ENCODE measurements around the gene INTS1.

DNA sequence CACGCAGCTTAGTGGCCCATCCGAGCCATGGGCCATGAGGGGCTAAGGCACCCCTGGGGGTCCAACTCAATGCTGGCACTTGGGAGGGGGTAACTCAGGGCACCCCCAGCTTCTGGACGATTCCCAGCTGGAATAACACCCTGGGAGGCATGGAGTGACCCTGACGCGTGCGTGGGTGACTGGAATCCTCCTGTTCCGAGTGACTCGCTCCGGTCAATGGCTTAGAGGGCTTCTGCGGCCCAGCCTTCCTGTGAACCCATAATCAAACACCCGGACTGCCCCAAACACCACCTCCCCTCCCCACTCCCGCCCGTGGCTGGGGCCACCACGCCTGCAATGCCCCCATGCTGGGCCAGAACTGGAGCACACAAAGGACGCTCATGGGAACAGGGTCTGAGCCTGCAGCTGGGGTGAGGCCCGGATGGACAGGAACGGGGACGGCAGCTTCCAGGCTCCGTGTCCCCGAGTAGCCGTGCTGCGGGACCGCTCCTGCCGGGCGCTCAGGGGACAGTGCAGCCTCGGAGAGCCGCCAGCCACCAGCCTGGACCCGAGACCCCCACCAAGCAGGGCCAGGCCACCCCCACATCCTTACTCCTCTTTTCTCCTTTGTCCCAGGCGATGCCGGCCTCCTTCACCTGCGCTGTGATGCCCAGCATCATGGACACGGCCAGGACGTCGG lies 8.5 kb downstream of the INTS1 start:
- TF ChIP-seq, protein P1, sequence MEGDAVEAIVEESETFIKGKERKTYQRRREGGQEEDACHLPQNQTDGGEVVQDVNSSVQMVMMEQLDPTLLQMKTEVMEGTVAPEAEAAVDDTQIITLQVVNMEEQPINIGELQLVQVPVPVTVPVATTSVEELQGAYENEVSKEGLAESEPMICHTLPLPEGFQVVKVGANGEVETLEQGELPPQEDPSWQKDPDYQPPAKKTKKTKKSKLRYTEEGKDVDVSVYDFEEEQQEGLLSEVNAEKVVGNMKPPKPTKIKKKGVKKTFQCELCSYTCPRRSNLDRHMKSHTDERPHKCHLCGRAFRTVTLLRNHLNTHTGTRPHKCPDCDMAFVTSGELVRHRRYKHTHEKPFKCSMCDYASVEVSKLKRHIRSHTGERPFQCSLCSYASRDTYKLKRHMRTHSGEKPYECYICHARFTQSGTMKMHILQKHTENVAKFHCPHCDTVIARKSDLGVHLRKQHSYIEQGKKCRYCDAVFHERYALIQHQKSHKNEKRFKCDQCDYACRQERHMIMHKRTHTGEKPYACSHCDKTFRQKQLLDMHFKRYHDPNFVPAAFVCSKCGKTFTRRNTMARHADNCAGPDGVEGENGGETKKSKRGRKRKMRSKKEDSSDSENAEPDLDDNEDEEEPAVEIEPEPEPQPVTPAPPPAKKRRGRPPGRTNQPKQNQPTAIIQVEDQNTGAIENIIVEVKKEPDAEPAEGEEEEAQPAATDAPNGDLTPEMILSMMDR (IDR thresholded peaks at IDR 0.05) = no peak
- TF ChIP-seq POLR2A (IDR thresholded peaks at IDR 0.05) (no peak), POLR2AphosphoS5 (IDR thresholded peaks at IDR 0.05) (no peak)
